HG02981 (cell line): ENCODE results near the gene ADAMTS8.

Source experiments
- ATAC-seq: cut with Tn5 transposase; IDR thresholded peaks from one replicate; pipeline ENCODE4 v1.9.1; 2021; ENCODE audit warnings: mild to moderate bottlenecking, moderate library complexity; ENCODE audit not compliant: unreplicated experiment

The ADAMTS8 gene

GRCh38 chr11:130462101-130462885, 33.9 kb upstream of the ADAMTS8 start:
- no peak for ATAC-seq

GRCh38 chr11:130459521-130459920, 31.1 kb upstream of the ADAMTS8 start:
- ATAC-seq = no peak

GRCh38 chr11:130458410-130458729, 30.0 kb upstream of the ADAMTS8 start:
- no peak for ATAC-seq

GRCh38 chr11:130457623-130458409, 29.4 kb upstream of the ADAMTS8 start:
- ATAC-seq = no peak

- ATAC-seq = no peak
These were observed 27.9 kb upstream of the ADAMTS8 start for GRCh38 chr11:130456286-130456685.

GRCh38 chr11:130455483-130456127, 27.2 kb upstream of the ADAMTS8 start:
- no peak for ATAC-seq

- no peak for ATAC-seq
These were observed 26.3 kb upstream of the ADAMTS8 start for GRCh38 chr11:130454491-130455252.

GRCh38 chr11:130452940-130453339, 24.5 kb upstream of the ADAMTS8 start:
- ATAC-seq = no peak

GRCh38 chr11:130452176-130452575, 23.8 kb upstream of the ADAMTS8 start:
- no peak for ATAC-seq

GRCh38 chr11:130451231-130452019, 23.0 kb upstream of the ADAMTS8 start:
- ATAC-seq = no peak

- ATAC-seq = no peak
These were observed 21.8 kb upstream of the ADAMTS8 start for GRCh38 chr11:130449996-130450769.

GRCh38 chr11:130449310-130449990, 21.0 kb upstream of the ADAMTS8 start:
- ATAC-seq = no peak

GRCh38 chr11:130448416-130449309, 20.3 kb upstream of the ADAMTS8 start, which contains the start of gene ADAMTS15:
ADAMTS15 (plus strand) TSS chr11:130448645; CDS start chr11:130448974, 329 bp downstream.
- no peak for ATAC-seq

- no peak for ATAC-seq
These were observed 19.6 kb upstream of the ADAMTS8 start for GRCh38 chr11:130448039-130448415.

GRCh38 chr11:130445788-130446187, 17.4 kb upstream of the ADAMTS8 start:
- ATAC-seq = no peak

GRCh38 chr11:130442737-130443136, 14.3 kb upstream of the ADAMTS8 start:
- no peak for ATAC-seq

GRCh38 chr11:130441719-130442118, 13.3 kb upstream of the ADAMTS8 start:
- no peak for ATAC-seq

- ATAC-seq = no peak
These were observed 11.5 kb upstream of the ADAMTS8 start for GRCh38 chr11:130439876-130440275.
